ENCODE data around the gene EXD3.

EXD3 gene

DNA sequence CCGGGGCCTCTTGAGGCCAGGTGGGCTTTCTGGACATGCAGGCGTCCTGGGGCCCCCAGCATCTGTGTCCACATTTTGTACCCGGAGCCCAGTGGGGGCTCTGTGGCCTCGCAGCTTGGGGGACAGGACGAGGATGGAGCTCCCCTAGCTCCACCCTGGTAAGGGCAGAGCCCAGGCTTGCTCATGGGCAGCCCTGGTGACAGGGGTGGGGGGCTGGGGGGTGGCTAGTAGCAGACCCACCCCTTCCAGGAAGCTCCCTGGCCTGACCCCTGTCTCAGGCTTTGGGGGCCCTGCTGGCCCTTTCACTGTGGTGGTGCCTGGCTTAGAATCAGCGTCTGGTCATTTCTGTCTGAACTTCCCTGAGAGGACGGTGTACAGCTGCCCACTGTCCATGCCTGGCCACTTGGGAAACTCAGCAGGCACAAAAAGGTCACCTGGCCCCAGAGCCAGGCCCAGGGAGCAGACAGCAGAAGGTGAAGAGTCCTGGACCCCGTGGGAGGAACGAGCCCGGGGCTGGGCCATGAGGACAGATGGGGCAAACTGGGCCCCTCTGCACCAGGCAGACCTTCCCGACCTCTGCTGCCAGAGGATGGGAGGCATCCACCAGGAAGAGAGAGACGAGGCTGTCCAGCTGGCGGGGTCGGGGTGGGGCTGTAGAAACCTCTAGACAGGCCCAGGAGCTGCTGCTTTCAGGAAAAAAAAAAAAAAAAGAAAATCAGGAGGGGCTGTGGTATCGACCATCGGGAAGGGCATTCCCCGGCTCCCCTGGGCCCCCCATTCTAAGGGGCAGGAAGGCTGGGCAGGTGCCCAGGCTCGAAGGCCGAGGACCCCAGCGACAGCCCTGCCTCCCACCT, 52.8 kb downstream of the EXD3 start:
- no peak overlapping the region for H3K4me3 ChIP-seq (ENCODE audit: low read depth, low read length)
- no peak for TF ChIP-seq CTCF (IDR thresholded peaks at IDR 0.05; ENCODE audit: control insufficient read depth, extremely low read depth, insufficient read depth)
- DNase-seq (ENCODE audit: low read depth) = no peak

- no peak for TF ChIP-seq CTCF (IDR thresholded peaks at IDR 0.05; ENCODE audit: control insufficient read depth, extremely low read depth, insufficient read depth)
- H3K4me3 ChIP-seq (ENCODE audit: low read depth, low read length) = no peak overlapping the region
- no peak for DNase-seq (ENCODE audit: low read depth)
Measured at GRCh38 chr9:137369061-137369787, 53.7 kb downstream of the EXD3 start.

DNA sequence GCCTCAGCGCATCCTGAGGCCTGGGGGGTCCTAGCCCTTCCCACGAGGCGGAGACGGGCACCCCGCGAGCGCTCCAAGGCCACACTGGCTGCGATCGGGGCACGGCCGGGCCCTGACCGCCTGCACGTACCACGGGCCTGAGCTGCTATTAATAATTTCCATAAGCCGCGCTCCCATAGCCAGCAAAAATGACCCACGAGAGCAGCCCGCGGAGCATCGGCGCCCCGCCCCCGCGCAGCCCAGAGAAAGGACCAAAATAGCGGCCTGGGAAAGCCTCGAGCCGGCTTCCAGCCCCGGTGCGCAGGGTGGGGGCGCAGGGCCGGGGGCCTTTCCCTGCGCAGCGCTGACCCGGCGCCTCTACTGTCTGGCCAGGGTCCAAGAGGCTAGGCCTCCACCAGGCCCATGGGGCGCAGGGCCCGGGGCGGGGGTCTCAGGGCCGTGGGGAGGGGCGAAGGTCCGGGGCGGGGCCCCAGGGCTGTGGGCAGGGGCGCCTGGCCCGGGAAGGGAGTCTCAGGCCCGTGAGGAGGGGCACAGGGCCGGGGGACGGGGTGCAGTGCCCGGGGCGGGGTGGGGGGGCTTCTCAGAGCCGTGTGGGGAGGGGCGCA, 54.4 kb downstream of the EXD3 start:
- H3K4me3 ChIP-seq (ENCODE audit: low read depth, low read length) = no peak overlapping the region
- no peak for DNase-seq (ENCODE audit: low read depth)
- no peak for TF ChIP-seq CTCF (IDR thresholded peaks at IDR 0.05; ENCODE audit: control insufficient read depth, extremely low read depth, insufficient read depth)

GRCh38 chr9:137367506-137368430, 55.2 kb downstream of the EXD3 start:
- no peak for TF ChIP-seq CTCF (IDR thresholded peaks at IDR 0.05; ENCODE audit: control insufficient read depth, extremely low read depth, insufficient read depth)
- H3K4me3 ChIP-seq (ENCODE audit: low read depth, low read length) = no peak overlapping the region
- DNase-seq (ENCODE audit: low read depth) = no peak

GRCh38 chr9:137366891-137367381, 56.0 kb downstream of the EXD3 start:
- no peak for TF ChIP-seq CTCF (IDR thresholded peaks at IDR 0.05; ENCODE audit: control insufficient read depth, extremely low read depth, insufficient read depth)
- no peak overlapping the region for H3K4me3 ChIP-seq (ENCODE audit: low read depth, low read length)
- no peak for DNase-seq (ENCODE audit: low read depth)

DNA sequence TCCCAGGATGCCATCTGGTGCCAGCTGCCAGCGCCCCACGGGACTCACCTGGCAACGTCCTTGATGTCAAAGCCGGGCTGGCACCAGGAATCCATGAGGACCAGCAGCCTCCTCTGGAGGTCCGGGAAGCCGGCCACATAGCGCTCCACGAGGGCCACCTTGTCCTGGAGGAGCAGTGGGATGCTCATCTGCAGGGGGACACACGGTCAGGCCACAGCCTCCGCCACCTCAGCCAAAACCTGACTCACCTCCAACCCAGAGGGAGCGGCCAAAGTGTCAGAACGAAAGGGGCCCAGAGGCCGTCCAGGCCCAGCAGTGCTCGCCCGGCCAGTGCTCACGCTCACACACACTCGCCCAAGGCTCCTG, 56.5 kb downstream of the EXD3 start:
- DNase-seq (ENCODE audit: low read depth) = no peak
- H3K4me3 ChIP-seq (ENCODE audit: low read depth, low read length) = no peak overlapping the region
- no peak for TF ChIP-seq CTCF (IDR thresholded peaks at IDR 0.05; ENCODE audit: control insufficient read depth, extremely low read depth, insufficient read depth)
